Esophagus mucosa (tissue), 1 donor: Measurements from ENCODE around the gene SHISA5. TPM values are rescaled to one million over a fixed set of nuclear protein-coding genes. Genes with fewer than 3 reads are reported as not detected.
"Not testable (repeated sequence)": the region's sequence is repeated elsewhere in the genome, so short reads cannot be mapped to it uniquely, and the experiment has no call there.

Experiments
- ATAC-seq: fragments of 200-7000 bp; cut with Tn5 transposase; one replicate; pipeline ENCODE4 v1.9.1; 2020
- total RNA-seq: library from RNA; stranded (reverse); gene quantifications from one replicate; pipeline ENCODE4 v1.2.4, GENCODE V29; 2023
- donor health status: DM: yes; HTN: yes; CAD: no.

SHISA5 gene, protein sequence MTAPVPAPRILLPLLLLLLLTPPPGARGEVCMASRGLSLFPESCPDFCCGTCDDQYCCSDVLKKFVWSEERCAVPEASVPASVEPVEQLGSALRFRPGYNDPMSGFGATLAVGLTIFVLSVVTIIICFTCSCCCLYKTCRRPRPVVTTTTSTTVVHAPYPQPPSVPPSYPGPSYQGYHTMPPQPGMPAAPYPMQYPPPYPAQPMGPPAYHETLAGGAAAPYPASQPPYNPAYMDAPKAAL
- total RNA-seq, result 210 TPM

DNA sequence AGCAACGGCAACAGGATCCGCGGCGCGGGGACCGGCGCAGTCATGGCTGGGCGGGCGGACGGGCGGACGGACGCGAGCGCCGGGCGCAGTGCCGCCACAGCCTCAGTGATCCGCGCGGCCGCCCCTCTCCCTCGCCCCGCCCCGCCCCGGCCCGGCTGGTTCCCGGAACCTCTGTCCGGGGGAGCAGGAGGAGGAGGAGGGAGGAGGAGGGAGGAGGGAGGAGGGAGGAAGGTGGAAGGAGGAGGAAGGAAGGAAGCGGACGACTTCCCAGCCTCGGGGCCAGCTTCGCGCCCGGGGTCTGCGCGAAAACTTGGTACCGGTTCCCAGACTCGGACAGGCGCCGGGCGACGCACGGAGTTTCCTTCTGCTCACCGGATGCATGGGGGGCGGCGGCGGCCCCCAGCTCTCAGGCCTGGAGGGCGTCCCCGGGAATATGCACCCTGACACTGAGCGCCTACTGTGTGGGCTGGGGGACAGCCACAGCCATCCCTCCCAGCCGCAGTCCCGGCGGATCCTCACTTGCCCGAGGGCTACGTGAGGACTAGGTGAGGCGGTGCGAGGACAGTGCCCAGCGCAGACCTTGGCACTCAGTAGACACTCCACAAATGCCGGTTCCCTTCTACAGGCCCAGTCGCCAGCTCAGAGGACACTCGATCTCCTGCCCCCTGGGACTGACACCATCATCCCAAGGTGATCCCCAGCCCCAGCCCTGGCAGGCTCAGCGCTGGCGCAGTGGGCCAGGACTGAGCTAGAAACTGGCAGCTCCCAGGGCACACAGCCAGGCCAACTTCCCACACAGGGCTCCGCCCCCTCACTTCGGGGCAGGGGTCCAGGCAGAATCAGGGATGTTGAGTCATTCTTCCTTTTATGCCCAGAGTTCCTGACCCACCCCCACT lies at the start of gene SHISA5:
Gene SHISA5 (minus strand): TSS at position 124 of the 896 bp plus-strand sequence. CDS start 80 bp downstream, at position 44.
- ATAC-seq, result peak; percentile 49

DNA sequence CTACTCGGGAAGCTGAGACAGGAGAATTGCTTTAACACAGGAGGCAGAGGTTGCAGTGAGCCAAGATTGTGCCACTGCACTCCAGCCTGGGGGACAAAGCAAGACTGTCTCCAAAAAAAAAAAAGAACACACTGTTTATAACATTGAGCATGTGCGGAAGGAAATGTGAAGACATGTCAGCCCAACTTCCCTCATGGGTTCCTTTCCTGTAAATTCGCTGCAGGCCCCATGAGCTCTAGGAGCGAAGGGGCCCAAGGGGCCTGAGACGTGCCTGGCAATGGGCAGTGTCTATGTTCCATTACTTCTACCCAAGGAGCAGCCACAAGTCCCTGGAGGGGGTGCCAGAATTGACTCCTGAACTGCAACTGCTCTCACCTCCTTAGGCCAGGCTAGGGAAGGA lies 49.4 kb upstream of the SHISA5 start:
- ATAC-seq, result no peak

DNA sequence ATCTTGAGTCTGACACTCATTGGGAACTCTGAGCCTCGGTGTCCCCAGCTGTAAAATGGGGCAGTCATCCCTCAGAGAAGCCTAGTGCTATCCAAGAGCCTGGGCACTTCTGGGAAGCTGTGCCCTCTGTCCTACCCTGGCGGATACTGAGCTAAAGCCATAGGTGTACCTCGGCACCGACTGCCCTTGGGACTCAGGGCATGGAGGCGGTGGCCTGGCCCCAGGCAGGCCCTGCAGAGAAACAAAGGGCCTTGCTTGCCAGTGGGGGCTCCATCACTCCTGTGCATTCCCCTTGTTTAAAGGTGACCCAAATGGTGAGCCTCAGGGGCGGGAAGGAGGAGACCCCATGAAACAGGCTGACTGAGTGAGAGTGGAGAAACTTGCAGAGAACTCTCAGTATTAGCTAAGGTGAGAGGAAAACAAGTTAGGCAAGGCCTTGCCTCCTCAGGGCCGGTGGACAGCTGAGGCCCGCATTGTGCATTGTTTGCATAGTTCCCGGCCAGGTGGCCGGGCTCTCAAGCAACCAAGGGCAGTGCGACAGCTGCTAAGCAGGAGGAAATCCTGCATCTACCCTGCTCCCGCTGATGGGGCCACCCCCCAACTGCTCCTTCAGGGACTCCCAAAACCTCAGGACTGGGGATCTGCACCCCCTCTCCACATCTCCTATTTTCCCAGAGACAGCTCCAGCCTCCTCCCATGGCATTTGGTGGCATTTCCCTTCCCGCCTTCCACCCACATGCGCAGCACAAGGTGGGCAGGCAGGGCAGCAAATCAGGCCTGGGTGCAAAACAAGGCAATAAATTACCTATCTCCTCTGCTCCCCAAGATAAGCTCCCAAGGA lies 48.4 kb upstream of the SHISA5 start:
- ATAC-seq, result no peak

DNA sequence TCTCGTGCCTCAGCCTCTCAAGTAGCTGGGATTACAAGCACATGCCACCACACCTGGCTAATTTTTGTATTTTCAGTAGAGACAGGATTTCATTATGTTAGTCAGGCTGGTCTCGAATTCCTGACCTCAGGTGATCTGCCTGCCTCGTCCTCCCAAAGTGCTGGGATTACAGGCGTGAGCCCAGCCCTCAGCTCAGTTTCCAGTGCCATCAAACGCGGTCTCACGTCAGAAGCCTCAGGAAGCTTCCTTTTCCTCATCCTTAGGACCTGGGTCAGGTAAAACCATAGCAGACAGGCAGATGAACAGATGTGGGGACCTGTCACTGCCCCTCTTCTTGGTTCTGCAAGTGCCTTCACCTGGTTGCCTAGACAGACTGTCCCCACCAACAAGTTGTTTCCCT lies 47.7 kb upstream of the SHISA5 start:
- ATAC-seq, result not testable (repeated sequence)

DNA sequence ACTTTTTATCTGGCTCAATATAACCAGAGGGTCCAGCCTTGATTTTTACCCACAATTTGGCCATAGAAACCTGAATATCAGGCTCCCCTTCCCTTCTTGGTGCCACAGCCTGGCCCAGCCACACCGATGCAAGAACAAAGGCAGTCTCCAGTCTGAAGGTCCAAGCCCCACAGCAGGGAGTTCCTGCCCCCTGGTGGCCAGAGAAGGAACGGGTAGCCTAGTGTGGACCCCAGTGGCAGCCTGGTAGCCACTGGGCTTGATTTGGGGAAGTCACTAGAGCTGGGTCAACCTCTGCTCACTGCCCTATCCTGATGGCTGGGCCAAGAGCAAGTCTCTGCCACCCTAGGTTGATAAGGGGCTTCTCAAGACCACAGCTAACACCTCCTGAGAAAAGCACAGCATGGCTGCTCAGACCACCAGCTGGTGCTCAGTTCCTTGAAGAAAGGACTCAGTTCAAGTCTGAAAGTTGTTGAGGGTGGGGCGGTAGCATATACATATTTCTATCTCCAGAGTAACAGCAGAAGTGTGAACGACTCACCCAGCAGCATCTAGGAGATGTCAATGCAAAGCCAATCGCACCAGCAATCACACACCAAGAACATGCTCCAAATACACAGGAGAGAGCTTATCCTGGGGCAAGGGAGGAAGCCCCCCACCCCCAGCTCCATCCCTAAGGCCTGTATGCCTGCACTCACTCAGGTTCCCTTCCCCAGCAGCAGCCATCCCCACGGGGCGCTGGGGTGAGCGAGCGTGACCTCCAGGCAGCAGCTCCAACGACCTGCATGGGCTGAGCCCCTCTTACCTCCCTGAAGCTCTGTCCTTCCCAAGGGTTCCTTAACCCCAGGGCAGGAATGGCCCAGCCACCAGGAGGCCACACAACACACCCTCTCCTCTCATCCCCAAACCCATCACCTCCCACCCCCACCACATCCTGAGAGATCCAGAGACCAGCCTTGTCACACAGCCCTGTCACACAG lies 45.0 kb upstream of the SHISA5 start:
- ATAC-seq, result peak; percentile 81

DNA sequence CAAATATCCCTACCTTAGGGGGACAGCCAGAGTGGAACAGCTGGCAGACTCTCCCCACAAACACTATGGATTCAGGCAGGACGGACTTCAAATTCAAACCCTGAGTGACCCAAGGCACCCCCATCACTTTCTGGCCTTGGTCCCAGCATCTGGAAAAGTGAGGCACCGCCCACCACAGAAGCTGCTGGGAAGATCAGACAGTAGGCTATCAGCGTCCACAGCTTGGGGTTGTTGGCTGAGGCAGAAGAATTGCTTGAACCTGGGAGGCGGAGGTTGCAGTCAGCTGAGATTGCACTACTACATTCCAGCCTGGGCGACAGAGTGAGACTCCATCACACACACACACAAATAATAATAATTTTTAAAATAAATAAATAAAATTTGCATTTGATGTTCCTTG lies 44.2 kb upstream of the SHISA5 start:
- ATAC-seq, result no peak

DNA sequence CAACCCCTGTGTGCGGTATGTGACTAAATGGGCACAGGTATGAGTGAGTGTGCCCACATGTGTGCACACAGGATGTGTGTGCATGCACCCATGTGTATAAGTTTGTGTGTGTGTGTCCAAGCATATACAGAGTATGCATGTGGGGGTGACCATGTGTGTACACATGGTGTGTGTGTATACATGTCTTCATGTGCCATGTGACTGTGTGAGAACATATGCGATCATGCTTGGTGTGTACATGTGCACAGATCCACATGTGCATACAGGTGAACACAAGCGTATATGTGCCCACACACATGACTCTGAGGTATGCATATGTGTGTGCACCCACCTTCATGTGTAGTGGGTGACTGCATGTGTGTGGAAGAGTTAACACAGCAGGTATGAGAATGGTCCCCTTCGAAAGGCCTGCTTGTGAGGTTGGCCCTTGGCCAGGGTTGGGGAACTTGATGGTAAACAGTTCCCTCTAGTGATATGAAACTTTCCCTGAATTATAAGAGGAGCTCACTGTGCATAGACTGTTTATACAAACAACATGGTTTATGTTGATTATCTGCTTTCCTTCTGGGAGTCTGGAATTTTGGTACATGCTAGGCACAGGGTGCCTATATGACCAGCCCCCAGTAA lies 42.3 kb upstream of the SHISA5 start:
- no peak for ATAC-seq

DNA sequence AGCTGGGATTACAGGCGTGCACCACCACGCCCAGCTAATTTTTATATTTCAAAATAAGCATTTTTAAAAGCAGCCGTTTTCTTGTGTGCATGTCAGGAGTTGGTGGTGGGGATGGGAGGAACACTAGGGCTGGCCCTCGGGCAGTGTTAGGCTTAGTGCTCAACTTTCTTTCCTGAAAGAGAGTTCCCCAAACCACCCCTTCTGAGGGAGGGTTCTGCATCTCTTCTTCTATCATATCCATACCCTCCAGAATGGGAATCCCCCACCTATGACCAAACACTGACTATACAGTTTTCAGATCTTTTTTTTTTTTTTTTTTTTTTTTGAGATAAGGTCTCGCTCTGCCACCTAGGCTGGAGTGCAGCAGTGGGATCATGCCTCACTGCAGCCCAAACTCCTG lies 40.2 kb upstream of the SHISA5 start:
- no peak for ATAC-seq

DNA sequence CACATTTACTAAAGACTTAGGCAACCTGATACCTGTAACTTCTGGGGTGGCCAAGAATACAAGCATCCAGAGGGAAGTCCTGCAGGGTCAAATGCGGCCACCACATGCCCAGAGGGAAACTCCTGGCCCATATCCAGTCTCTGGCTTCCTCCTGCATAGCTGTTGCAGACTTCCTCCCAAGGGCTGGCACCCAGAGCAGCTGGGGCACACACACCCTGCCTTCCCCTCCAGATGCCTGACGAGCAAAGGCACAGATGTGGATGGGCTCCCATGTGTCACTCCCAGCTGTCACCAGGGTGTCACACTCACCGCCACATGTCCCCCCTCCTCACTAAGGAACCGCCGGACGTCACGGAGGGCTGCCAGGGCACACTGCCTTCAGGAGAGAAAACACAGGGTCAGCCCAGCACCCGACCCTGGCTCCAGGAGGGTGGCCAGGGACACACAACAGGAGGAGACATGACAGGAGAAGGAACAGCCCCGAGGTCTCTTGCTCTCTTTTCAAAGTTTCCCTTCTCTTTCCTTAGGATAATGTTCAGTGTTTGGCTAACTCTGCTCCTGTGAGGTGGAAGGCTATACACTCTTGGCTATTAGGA lies 39.4 kb upstream of the SHISA5 start:
- no peak for ATAC-seq

DNA sequence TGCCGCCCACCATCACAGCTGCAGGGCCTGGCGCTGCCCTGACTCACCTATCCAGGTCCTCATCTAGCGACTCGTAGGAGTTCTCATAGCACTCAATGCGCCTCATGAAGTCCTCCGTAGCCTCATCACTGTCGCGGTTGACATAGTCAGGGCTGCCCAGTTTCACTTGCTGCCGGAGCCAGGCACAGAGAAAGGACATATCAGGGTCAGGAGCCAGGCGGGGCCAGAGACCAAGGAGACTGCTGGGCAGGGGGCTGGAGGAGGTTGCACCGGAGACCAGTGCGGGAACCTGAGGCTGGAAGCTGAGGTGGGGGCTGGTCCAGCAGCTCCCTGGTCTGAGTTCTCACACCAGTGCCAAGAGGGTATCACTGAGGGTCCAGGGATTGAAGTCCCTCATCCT lies 34.5 kb upstream of the SHISA5 start:
- ATAC-seq, result no peak

DNA sequence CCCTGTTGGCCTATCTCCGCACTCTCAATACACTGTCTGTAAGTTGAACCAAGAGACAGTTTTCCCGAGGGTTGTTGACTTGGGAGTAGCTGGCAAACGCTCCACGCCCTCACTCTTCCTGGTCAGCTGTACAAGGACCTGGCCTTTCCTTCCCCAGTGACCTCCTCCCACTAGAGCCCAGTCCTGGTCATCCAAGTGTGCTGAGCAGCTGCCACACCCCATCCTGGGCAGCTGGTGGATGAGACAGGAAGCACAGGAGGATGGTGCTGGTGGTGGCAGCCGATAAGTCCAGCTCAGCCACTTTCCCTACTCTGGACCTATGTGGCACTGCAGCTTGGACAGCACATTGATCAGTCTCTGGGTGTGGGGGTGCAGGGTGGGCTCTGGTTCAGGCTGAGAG lies 32.8 kb upstream of the SHISA5 start:
- ATAC-seq, result no peak

DNA sequence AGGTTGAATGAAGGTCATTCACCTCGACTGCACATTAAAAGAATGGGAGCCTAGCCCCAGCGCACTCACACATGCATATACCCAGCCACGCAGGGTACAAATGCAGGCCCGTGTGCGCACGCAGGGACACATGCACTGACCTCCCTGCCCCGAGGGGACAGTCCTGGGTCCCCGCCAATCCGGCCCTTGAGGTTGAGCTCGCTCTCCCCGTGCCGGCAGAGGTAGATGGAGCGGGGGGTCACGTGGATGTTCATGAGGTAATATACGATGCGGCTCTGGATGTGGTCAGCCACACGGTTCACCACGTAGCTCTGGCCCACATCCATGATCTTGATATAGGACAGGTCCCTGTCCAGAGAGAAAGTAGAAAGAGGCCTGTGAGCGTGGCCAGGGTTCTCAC lies 32.1 kb upstream of the SHISA5 start:
- no peak for ATAC-seq

DNA sequence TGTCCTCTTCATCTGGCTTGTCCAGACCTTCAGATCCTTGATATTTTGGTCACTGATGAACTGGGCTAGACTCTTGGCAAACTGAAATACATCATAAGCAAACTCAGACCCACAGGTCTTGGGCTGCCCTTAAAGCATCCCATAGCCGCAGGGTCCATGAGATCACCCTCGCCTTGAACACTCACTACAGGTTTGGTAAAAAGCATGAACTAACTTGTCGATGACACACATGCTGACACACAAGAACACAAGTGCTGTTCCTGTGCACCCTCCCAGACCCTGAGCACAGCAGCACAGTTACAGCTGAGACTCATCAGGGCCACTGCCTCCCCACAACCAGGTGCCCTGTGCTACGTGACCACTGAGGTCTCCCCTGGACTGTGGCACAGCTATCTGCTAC lies 31.6 kb upstream of the SHISA5 start:
- peak; percentile 97 for ATAC-seq

DNA sequence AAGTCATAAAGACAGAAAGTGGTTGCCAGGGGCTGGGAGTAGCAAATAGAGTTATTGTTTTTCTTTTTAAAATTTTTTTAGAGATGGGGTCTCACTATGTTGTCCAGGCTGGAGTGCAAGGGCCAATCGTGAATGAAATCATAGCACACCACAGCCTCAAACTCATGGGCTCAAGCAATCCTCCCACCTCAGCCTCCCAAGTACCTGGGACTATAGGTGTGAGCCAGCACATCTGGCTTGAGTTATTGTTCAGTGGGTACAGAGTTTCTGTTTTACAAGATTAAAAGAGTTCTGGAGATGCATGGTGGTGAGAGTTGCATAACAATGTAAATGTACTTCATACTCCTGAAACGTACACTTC lies 29.0 kb upstream of the SHISA5 start:
- no peak for ATAC-seq

DNA sequence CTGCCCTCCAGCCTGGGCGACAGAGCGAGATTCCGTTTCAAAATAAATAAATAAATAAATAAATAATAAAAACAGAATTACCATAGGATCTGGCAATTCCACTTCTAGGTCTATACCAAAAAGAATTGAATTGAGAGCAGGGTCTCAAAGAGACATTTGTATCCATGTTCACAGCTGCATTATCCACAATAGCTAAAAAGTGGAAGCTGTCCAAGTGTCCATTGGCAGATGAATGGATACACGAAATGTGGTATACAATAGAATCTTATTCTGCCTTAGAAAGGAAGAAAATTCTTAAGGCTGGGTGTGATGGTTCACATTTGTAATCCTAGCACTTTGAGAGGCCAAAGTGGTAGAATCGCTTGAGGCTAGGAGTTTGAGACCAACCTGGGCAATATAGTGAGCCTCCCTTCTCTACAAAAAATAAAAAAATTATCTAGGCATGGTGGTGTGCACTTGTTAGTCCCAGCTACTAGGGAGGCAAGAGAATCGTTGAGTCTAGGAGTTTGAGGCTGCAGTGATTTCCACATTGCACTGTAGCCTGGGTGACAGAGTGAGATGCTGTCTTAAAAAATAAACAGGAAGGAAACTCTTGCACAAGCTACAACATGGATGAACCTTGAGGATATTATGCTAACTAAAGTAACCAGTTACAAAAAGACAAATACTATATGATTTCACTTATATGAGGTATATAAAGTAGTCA lies 28.4 kb upstream of the SHISA5 start:
- no peak for ATAC-seq

DNA sequence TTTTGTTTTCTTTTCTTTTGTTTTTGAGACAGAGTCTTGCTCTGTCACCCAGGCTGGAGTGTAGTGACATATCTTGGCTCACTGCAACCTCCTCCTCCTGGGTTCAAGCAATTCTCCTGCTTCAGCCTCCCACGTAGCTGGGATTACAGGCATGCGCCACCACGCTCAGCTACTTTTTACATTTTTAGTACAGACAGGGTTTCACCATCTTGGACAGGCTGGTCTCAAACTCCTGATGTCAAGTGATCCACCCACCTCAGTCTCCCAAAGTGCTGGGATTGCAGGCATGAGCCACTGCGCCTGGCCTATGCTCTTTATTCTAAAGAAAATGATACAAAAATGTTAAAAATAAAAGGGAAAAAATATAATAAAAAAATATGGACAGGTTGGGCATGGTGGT lies 26.7 kb upstream of the SHISA5 start:
- ATAC-seq, result not testable (repeated sequence)

DNA sequence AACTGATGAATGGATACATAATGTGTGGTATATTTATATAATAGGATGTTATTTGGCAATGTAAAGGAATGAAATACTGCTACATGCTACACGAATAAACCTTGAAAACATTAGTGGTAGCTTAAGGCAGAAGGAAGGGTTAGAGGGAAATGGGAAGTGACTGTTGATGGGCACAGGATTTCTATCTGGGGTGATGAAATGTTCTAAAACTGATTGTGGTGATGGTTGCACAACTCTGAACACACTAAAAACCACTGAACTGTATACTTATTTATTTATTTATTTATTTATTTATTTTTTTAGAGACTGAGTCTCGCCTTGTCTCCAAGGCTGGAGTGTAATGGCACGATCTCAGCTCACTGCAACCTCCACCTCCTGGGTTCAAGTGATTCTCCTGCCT lies 24.8 kb upstream of the SHISA5 start:
- ATAC-seq, result no peak

DNA sequence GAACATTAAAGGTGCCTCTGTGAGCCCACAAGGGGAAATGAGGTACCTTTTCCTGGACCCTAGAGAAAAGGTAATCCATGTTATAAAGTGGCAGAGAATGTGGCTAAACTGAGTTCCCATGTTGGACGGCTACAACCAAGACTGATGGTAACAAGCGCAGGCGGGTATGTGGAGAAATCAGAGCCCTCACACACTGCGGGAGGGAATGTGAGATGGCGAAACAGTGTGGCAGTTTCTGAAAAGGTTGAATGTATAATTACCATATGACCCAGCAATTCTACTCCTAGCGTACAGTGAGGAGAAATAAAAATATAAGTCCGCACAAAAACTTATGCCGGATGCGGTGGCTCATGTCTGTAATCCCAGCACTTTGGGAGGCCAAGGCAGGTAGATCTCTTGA lies 24.1 kb upstream of the SHISA5 start:
- no peak for ATAC-seq

DNA sequence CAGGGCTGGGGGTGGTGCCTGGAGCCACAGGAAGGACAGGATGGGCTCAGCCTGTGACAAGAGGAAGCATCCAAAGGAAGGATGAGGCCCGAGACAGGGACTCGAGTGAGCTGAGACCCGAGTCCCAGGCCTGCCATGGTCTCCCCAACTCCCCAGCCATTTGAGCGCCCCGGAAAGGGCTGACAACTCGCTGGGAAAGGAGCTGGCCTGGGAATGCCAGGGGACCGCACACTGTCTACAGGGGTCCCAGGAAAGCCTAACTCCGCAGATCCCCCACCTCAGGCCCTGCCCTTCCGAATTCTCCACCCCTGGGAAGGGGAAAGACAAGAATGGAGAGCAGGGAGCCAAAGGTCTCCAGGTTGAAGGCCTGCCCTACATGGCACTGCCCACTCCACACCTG lies 21.0 kb upstream of the SHISA5 start:
- ATAC-seq, result no peak

DNA sequence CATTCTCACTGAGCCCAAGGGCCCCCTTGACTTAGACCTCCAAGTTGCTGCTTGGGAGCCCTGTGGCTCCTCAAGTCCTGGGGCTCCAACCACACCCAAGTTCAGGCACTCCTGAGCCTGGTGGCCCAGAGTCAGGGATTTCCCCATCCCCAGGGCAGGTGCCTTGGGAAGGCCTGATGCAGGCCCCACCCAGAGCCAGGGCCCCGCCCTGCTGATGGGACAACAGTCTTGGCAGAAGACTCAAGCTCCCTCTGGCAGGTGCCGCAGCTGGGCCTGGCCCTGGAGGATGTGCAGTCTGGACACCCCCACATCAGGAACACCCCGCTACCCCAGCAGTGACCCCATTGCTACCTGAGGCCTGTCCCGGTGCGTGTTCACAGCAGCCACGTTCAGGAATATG lies 17.7 kb upstream of the SHISA5 start:
- peak; percentile 53 for ATAC-seq

DNA sequence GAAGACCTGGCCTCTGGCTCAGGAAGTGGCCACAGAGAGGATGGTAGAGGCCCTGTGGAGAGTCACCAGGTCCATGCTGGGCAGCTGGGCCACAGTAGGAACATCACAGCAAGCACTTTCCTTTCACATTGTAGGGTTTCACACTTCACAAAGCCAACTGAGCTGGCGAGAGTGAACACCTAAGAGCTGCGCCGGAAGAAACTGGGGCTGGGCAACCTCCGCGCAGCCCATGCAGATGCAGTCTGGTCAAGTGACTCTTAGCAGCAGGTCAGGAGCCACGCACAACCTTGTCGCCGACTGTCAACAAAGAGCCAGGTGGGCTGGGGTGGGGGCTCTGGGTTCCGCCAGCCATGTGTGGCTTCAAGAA lies 15.3 kb upstream of the SHISA5 start:
- no peak for ATAC-seq
